H1 (cell line): ENCODE measurements around the gene RPL6. TPM values are rescaled to one million over a fixed set of nuclear protein-coding genes. Genes with fewer than 3 reads are reported as not detected.

ENCODE experiments used
- MAFK ChIP-seq: IDR thresholded peaks from 2 replicates; pipeline ENCODE4 v1.6.1; 2012; ENCODE audit warnings: low read depth, mild to moderate bottlenecking, improper control_type of control experiment, low read length
- NRF1 ChIP-seq: IDR thresholded peaks from 2 replicates; pipeline ENCODE4 v1.6.1; 2011; ENCODE audit warnings: mild to moderate bottlenecking, low read depth, low read length, improper control_type of control experiment
- YY1 ChIP-seq: IDR thresholded peaks from 2 replicates; pipeline ENCODE4 v1.6.1; 2011; ENCODE audit warnings: low read depth, mild to moderate bottlenecking, low read length
- ZNF274 ChIP-seq: IDR thresholded peaks from 2 replicates; pipeline ENCODE4 v1.7.0; 2012; ENCODE audit warnings: low read length, borderline replicate concordance; ENCODE audit errors: extremely low read depth
- polyA plus RNA-seq, 7 experiments: library from polyadenylated mRNA; depleted of rRNA in 3 of 7; stranded (reverse) in 5 of 7; unstranded in 2 of 7; fragments of >200 nt in 5 of 7; fragments of 200-250 nt in 2 of 7; gene quantifications; 1 replicate in 5 of 7; 2 replicates in 1 of 7; 4 replicates in 1 of 7; pipeline versions ENCODE4 v1.2.1 to v1.2.3, GENCODE V29; 2011 to 2013; ENCODE audit warnings: missing spikeins in 2 of 7, mixed read lengths in 2 of 7
- total RNA-seq: library from RNA; stranded (reverse); fragmentation: NEBNext Ultra II Directional; extraction: Animal tissue kit (Norgen Biotek cat#: 25700); gene quantifications from 2 replicates; pipeline ENCODE4 v1.2.1, GENCODE V29; 2021

RPL6 gene
- total and polyA plus RNA-seq, 2 of the 8 experiments (the other 6 are each of a cell fraction or from before 2014, with no cell fraction given): 1,073 to 1,643 TPM

- TF ChIP-seq ZNF274: no peak
- no peak for TF ChIP-seq NRF1
- TF ChIP-seq MAFK: no peak
- no peak for TF ChIP-seq YY1
Observed at GRCh38 chr12:112357214-112357613, 52.2 kb downstream of the RPL6 start (continued).

Other genes starting within 250 kb of the RPL6 start
- 28.7 and 33.7 TPM in 2 replicates for gene HECTD4, start 27.2 kb downstream of the RPL6 start, total RNA-seq
- 6.5 and 10.3 TPM in 2 replicates for gene HECTD4, start 27.2 kb downstream of the RPL6 start, polyA plus RNA-seq (2011; rRNA removed)
- gene PTPN11, start 9.3 kb upstream of the RPL6 start, total RNA-seq: 130 and 133 TPM in 2 replicates
- gene PTPN11, start 9.3 kb upstream of the RPL6 start, polyA plus RNA-seq (2011; rRNA removed): 28.3 and 32.8 TPM in 2 replicates